Measurements from ENCODE around the gene GPR39.

The GPR39 gene

DNA sequence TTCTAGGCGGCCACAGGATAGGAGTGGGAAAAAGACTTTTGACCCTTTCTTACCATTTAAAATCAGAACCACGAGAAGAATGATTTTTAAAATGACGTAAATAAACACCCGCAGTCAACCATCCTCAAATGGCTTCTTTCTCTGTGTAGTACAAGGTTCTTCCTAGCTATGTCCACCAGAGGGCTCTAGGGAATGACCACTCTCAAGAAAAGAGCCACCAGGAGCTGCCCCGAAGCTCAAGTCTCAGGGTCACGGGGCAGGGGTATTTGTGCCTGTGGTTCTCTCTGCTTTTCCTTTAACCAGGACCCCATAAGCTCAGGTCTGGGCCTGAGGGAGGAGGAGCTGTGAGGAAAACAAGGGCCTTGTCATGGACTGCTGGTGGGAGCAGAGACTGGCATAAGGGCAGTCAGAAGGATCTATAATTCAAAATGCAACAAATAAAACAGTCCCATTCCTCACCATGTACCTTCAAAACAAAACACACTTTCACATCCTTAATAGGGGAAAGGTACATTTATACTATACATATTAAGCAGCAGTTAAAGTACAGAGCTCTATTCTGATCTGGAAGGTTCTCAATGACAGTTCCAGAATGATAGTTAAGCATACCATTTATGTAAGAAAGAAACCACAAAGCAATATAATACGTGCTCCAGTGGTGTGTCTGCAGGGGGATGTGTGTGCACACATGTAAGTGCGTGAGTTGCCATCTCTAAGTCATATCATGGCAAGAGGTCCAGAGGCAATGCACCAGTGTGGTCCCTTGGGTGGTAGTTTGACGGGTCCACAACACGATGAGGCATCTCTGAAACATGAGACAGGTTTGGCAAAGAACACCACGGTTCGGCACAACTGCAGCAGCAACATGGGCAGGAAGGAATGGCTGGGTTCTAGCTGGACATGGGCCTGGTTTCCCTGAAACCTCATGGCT lies 234.8 kb downstream of the GPR39 start:
- no peak for FAIRE-seq

- no peak for FAIRE-seq
Measured at GRCh38 chr2:132652474-132652873, 235.9 kb downstream of the GPR39 start.

DNA sequence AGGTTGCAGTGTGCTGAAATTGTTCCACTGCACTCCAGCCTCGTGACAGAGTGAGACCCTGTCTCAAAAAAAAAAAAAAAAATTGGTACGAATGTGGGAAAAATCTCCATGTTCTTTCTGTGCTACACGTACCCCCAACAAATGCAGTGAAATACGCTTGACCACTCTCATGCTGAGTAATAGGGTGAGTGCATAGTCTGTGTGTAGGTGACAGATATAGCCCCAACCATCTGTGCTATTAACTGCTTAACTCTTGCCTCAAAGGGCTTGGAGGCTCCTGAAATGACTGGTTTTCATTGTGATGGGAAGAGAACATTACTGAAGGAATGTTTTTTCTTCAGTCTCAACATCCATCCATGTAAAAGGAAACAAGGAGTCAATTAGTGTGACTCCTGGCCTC lies 237.7 kb downstream of the GPR39 start:
- FAIRE-seq: no peak

DNA sequence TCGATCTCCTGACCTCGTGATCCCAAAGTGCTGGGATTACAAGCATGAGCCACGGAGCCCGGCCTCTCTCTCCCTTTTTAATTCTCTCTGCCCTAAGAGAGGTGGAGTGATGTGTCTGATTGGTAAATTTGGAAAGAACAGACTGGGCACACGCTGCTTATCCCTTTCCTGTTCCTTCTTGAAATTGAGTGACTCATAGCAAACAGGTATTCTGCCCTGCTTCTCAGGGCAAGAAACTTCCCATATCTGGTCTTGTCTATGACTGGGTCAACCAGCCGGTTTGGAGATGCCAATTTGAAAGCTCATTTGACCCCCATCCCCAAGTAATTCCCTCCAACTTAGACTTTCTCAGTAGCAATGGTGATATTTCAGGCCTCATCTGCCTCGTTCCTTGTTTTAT lies 238.4 kb downstream of the GPR39 start:
- no peak for FAIRE-seq

GRCh38 chr2:132656266-132656975 lies 239.8 kb downstream of the GPR39 start:
- FAIRE-seq: no peak

DNA sequence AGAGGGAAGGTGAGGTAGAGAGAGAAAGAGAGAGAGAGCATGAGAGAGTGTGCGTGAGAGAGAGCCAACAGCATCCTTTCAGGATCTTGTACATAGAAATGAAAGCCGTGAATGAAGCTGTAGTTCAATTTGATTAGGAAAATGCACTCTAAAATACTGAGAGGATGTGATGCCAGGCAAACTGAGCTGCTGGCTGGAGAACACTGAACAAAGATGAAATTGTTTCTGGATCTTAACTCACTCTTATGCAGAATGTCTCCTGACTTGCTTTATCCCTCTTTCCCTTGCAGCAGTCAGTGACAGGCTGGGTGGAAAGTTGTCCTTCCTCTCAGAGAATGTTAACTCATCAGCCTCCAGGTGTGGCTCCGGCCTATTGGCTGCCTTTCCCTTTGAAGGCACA lies 242.7 kb downstream of the GPR39 start:
- FAIRE-seq: no peak

- no peak for FAIRE-seq
Measured at GRCh38 chr2:132662732-132663131, 246.1 kb downstream of the GPR39 start.

DNA sequence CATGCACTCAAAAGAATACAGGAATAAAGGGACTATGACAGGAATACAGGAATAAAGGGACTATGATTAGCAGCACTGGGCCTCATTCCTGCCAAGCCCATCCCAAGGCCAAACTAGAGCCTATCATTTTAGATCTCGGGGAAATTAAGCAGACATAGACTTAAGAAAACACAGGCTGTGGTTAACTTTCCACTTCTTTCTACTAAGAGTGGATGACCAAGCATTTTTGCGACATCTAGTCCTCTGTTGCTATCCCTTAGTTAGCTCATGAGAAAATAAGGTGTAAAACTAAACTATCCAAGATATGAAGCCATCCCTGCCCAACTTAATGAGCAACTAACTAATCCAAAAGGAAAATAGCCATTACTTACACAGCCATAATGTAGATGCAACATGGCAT lies 247.5 kb downstream of the GPR39 start:
- no peak for FAIRE-seq

DNA sequence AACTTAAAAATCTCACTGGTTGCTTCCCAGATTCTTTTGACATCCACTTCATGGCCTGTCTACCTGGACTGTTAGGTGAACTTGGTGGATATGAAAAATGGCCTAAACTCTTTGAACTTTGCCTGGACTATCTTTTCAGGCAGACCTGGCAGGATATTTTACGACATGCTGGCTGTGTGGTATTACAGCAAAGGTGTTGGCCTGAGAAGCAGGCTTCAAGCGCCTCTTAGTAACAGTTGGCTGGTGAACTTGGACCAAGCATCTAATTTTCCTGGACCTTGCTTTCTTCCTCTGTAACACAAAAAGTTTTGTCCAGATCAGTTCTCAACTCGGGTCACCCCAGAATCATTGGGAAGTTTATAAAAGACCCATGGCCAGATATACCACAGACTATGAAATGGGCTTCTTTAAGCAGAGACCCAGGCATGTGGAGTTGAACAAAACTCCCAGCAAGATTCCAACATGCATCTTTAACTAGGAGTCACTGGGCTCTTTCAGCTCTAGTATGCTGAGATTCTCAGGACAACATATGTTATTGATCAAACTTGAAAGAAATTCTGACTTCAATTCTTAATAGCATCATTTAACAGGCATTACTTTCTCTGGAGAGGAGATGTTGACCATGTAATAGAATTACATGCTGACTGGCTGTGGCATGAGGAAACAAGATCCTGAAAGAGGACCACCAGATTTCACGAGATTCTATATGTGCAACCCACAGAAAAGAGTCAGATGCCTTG lies 249.0 kb downstream of the GPR39 start:
- no peak for FAIRE-seq

- no peak for FAIRE-seq
Measured at GRCh38 chr2:132667706-132668105, 251.1 kb downstream of the GPR39 start.

GRCh38 chr2:132668189-132668823 lies 251.7 kb downstream of the GPR39 start:
- FAIRE-seq: no peak

DNA sequence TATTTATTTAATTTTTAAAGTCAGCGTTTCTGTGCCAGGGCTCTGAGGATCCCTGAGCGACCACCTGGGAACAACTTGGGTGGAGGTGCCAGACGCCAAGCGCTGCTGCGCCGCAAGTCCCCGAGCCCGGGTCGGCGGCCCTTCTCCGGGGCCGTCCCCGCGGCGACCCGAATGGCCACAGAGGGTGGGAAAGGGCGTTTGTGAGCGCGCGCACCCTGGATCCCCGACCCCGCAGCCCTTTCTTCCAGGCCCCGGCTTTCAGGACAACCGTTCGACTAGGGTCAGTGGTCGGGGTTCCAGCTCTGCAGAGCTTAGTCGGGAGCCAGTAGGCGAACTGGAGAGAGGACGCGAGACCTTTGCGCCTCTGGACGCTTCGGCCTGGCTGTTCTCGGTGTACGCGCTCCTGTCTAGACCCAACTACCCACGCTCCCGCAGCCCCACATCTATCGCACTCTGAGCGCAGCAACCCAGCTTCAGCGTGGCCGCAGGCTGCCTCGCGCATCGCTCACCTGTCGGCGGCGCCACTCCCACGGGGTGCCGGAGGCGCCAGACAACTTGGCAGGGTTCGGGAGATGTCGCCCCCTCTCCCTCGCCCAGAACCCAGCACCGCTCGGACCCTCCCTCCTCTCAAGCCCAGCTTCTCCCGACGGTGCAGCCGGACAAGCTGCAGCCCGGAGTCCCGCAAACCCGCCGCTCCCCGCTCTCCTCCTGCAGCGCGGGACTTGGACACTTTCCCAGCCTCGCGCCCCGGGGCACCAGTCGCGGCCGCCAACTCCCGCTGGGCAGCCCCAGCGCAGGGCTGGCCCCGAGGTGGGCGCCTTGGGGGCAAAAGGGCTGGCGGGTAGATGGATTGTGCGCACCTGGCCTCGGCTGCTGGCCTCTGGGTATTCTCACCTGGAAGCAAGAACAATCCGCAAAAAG lies 252.6 kb downstream of the GPR39 start:
- FAIRE-seq: no peak

- FAIRE-seq: no peak
Measured at GRCh38 chr2:132669908-132670495, 253.4 kb downstream of the GPR39 start, which contains the start of gene LYPD1. Gene LYPD1, minus strand, starts transcription at chr2:132670205. Its CDS starts 273 bp downstream, at chr2:132669932.

- FAIRE-seq: no peak
Measured at GRCh38 chr2:132670496-132671150, 254.0 kb downstream of the GPR39 start.

DNA sequence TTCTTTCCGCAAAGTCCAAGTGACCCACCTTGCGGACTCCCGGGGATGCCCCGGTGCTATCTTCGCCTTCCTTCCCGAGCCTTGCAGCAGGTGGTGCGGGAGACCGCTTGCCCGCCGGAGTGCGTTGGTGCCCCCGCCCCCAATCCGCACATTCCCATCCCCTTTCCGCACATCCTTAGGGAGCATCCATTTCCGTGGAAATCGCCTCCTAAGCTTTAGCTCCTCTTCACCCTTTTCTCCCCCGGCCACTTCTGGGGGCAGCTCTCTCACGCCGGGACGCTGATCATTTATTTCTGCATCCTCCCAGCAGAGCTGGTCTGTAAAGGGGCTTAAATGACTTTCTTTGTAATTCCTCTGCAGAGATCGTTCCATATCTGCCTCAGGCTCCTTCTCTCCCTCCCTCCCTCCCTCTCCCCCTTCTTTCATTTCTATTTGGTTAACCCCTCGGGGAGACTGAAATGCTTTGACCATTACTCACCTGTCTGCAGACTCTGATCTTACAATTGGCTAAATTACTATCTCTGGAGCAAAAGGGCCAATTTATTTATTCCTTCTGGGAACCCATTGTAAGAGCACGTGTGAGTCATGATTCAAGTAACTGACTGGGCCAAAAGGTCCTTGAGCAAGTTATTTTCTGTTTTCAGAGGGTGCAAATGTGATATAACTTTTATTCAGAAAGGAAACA lies 254.7 kb downstream of the GPR39 start:
- no peak for FAIRE-seq

- no peak for FAIRE-seq
Measured at GRCh38 chr2:132676999-132677398, 260.4 kb downstream of the GPR39 start.

DNA sequence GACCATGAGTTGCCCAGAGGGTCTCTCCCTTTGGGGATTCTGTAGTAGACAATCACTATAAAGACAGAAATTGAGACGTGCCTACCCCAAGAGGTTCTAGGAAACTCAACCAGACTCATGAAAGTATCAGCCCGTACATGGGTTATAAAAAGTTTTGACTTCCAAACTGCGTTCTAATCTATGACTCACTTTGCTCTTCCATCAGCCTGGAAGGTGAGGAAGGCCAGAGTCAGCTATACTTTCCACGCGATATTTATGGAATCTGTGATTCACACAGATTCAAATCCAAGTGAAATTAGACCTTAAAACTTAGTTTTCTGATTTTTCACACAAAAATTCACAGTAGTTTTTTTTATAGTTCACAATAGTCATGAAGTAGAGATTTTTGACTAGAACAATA lies 261.1 kb downstream of the GPR39 start:
- FAIRE-seq: no peak

GRCh38 chr2:132678483-132678882 lies 261.9 kb downstream of the GPR39 start:
- no peak for FAIRE-seq

DNA sequence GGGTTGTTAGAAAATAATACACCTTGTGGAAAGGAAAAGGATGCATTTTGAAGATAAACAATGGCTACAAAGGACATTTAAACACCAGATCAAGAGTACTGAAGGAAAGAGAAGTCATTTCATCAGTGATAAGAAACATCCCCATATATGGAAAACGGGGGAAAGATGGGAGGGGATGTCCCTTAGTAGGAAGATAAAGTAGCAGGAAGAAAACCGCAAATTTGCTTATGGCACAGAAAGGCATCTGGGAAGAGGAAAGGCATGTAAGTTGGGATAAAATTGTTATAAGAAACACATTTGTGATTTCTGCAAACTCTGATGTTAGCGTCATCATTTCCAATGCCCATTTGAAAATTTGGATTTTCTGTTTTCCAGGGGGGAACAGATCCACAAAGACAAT lies 263.9 kb downstream of the GPR39 start:
- no peak for FAIRE-seq

DNA sequence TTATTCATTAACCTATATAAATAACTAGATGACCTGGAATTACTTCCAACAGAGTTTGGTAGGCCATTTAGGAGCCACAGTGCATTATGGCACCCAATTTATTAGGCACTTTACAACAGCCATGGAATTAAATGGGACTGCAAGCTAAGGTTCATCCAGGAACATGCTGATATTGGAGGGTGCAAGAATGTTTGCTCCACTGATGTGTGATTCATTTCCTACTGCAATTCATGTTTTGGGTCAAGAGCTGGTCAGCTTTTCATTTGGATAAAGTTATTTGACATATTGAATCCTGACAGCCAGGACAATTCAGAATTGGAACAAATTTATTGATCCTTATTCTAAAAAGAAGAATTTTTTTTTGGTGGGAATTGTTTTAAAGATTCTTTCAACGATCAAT lies 265.2 kb downstream of the GPR39 start:
- no peak for FAIRE-seq

All from TTC549 (cell line).